ENCODE measurements around the gene EPB41L5. TPM values are rescaled to one million over a fixed set of nuclear protein-coding genes. Genes with fewer than 3 reads are reported as not detected.

The EPB41L5 gene
- total and polyA plus RNA-seq, 9 donors: 9.3 to 39.5 (median 27.1) TPM

- intact Hi-C loops (cut with DNase I): loop anchor here in 1 of 4 donors (2.0 kb wide), 1 partner anchor 18 kb away; no protein-coding TSS in a partner anchor
- no peaks in the 10 kb centered on the region for H3K27me3 ChIP-seq
- DNase-seq: no peak
- H3K9me3 ChIP-seq: no peaks in the 10 kb centered on the region
- 68 to 74% (median 73%) methylated on average over 5 of the region's 5 CpGs for WGBS, 3 donors
- H3K4me3 ChIP-seq: no peak overlapping the region
- no peaks in the 10 kb centered on the region for H3K36me3 ChIP-seq
- TF ChIP-seq, protein P1, sequence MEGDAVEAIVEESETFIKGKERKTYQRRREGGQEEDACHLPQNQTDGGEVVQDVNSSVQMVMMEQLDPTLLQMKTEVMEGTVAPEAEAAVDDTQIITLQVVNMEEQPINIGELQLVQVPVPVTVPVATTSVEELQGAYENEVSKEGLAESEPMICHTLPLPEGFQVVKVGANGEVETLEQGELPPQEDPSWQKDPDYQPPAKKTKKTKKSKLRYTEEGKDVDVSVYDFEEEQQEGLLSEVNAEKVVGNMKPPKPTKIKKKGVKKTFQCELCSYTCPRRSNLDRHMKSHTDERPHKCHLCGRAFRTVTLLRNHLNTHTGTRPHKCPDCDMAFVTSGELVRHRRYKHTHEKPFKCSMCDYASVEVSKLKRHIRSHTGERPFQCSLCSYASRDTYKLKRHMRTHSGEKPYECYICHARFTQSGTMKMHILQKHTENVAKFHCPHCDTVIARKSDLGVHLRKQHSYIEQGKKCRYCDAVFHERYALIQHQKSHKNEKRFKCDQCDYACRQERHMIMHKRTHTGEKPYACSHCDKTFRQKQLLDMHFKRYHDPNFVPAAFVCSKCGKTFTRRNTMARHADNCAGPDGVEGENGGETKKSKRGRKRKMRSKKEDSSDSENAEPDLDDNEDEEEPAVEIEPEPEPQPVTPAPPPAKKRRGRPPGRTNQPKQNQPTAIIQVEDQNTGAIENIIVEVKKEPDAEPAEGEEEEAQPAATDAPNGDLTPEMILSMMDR (IDR thresholded peaks at IDR 0.05): no peak
- TF ChIP-seq EP300 (IDR thresholded peaks at IDR 0.05): no peak
- no peak for TF ChIP-seq POLR2A (IDR thresholded peaks at IDR 0.05)
- no peak overlapping the region for H3K27ac ChIP-seq
- peaks cover 9% of the 10 kb centered on the region for H3K4me1 ChIP-seq (ENCODE audit: insufficient read depth)
Observed at GRCh38 chr2:120228503-120228902, 215.6 kb downstream of the EPB41L5 start.

Small RNA genes within 50 kb of the gene (small RNA-seq; reads per million reads assigned to genes)
- gene MTND4LP14 (not detected), gene RF00019 (not detected)

Other genes with a start within 250 kb of the EPB41L5 start
- gene TMEM185B, start 210.3 kb downstream of the EPB41L5 start, total RNA-seq: 10 to 100 TPM; 10.9 to 26.0 (median 14.5) TPM
- 10 to 100 TPM in 1 of 2 donors, 1 to 10 TPM in 1; 6.4 to 22.6 TPM for gene TMEM185B, start 210.3 kb downstream of the EPB41L5 start, polyA plus RNA-seq
- gene RALB, start 239.8 kb downstream of the EPB41L5 start, total RNA-seq: 10 to 100 TPM; 18.2 to 41.2 (median 32.5) TPM
- 10 to 100 TPM; 45.1 to 92.7 TPM for gene RALB, start 239.8 kb downstream of the EPB41L5 start, polyA plus RNA-seq

All from ovary (tissue), 9 donors.